Measurements from ENCODE around the gene CRYGA.
"Not testable (repeated sequence)": the region's sequence is repeated elsewhere in the genome, so short reads cannot be mapped to it uniquely, and the experiment has no call there.

The CRYGA gene

GRCh38 chr2:208142925-208143799 is 20.2 kb downstream of the CRYGA start:
- no peak overlapping the region for H3K4me2 ChIP-seq (ENCODE audit: low read length)

GRCh38 chr2:208142240-208142924 is 21.0 kb downstream of the CRYGA start:
- no peaks in the 10 kb centered on the region for H3K4me1 ChIP-seq (ENCODE audit: control insufficient read depth, low read length)
- no peaks in the 10 kb centered on the region for H3K36me3 ChIP-seq (ENCODE audit: control insufficient read depth, low read length)
- no peaks in the 10 kb centered on the region for H3K9me3 ChIP-seq (ENCODE audit: control insufficient read depth, insufficient read depth, low read length)
- H3K27ac ChIP-seq (ENCODE audit: low read depth, low read length), result no peak overlapping the region
- no peaks in the 10 kb centered on the region for H3F3A ChIP-seq (ENCODE audit: control insufficient read depth, insufficient read depth)
- no peak for TF ChIP-seq EZH2phosphoT487 (IDR thresholded peaks at IDR 0.05; ENCODE audit: borderline replicate concordance, low read length)
- no peak for TF ChIP-seq CTCF (IDR thresholded peaks at IDR 0.05; ENCODE audit: low read depth, low read length, poor library complexity, severe bottlenecking)
- no peaks in the 10 kb centered on the region for H3K79me2 ChIP-seq (ENCODE audit: control insufficient read depth, low read length)
- H3K9me2 ChIP-seq (replicated peaks; ENCODE audit: control insufficient read depth, low read length), result no peaks in the 10 kb centered on the region
- no peaks in the 10 kb centered on the region for H4K20me1 ChIP-seq (ENCODE audit: control insufficient read depth, insufficient read depth, low read depth, low read length)
- no peak overlapping the region for H3K4me2 ChIP-seq (ENCODE audit: low read length)
- no peak overlapping the region for H3K4me3 ChIP-seq (ENCODE audit: low read length)
- H3K27me3 ChIP-seq (ENCODE audit: control insufficient read depth, low read length), result no peaks in the 10 kb centered on the region

More at GRCh38 chr2:208142925-208143799, 20.2 kb downstream of the CRYGA start:
- no peaks in the 10 kb centered on the region; the same call in 1 of the 2 replicates for H4K20me1 ChIP-seq (ENCODE audit: control insufficient read depth, insufficient read depth, low read depth, low read length)
- H3K4me3 ChIP-seq (ENCODE audit: low read length), result no peak overlapping the region
- no peaks in the 10 kb centered on the region for H3K9me2 ChIP-seq (replicated peaks; ENCODE audit: control insufficient read depth, low read length)
- no peaks in the 10 kb centered on the region for H3K36me3 ChIP-seq (ENCODE audit: control insufficient read depth, low read length)
- H3K9me3 ChIP-seq (ENCODE audit: control insufficient read depth, insufficient read depth, low read length), result no peaks in the 10 kb centered on the region
- no peaks in the 10 kb centered on the region for H3K4me1 ChIP-seq (ENCODE audit: control insufficient read depth, low read length)
- H3K79me2 ChIP-seq (ENCODE audit: control insufficient read depth, low read length), result no peaks in the 10 kb centered on the region
- no peaks in the 10 kb centered on the region for H3F3A ChIP-seq (ENCODE audit: control insufficient read depth, insufficient read depth)
- no peak for TF ChIP-seq EZH2phosphoT487 (IDR thresholded peaks at IDR 0.05; ENCODE audit: borderline replicate concordance, low read length)
- H3K27me3 ChIP-seq (ENCODE audit: control insufficient read depth, low read length), result no peaks in the 10 kb centered on the region
- no peak overlapping the region for H3K27ac ChIP-seq (ENCODE audit: low read depth, low read length)

- Histone ChIP-seq H3K36me3 (ENCODE audit: control insufficient read depth, low read length) (no peaks in the 10 kb centered on the region), H3K4me3 (ENCODE audit: low read length) (no peak overlapping the region), H3F3A (ENCODE audit: control insufficient read depth, insufficient read depth) (no peaks in the 10 kb centered on the region)
These were observed 23.9 kb downstream of the CRYGA start for GRCh38 chr2:208139447-208139846.

GRCh38 chr2:208138334-208138733 is 25.1 kb downstream of the CRYGA start:
- H3K27me3 ChIP-seq (ENCODE audit: control insufficient read depth, low read length); H4K20me1 ChIP-seq (ENCODE audit: control insufficient read depth, insufficient read depth, low read depth, low read length); H3K79me2 ChIP-seq (ENCODE audit: control insufficient read depth, low read length); H3K36me3 ChIP-seq (ENCODE audit: control insufficient read depth, low read length); H3K9me3 ChIP-seq (ENCODE audit: control insufficient read depth, insufficient read depth, low read length); H3K9me2 ChIP-seq (replicated peaks; ENCODE audit: control insufficient read depth, low read length); H3K4me1 ChIP-seq (ENCODE audit: control insufficient read depth, low read length); H3K4me3 ChIP-seq (ENCODE audit: low read length); H3K4me2 ChIP-seq (ENCODE audit: low read length); H3K27ac ChIP-seq (ENCODE audit: low read depth, low read length); H3F3A ChIP-seq (ENCODE audit: control insufficient read depth, insufficient read depth): not testable (repeated sequence)

More at GRCh38 chr2:208139447-208139846, 23.9 kb downstream of the CRYGA start:
- no peaks in the 10 kb centered on the region for H4K20me1 ChIP-seq (ENCODE audit: control insufficient read depth, insufficient read depth, low read depth, low read length)
- no peaks in the 10 kb centered on the region for H3K79me2 ChIP-seq (ENCODE audit: control insufficient read depth, low read length)
- no peak overlapping the region for H3K4me2 ChIP-seq (ENCODE audit: low read length)
- H3K4me1 ChIP-seq (ENCODE audit: control insufficient read depth, low read length), result no peaks in the 10 kb centered on the region
- no peaks in the 10 kb centered on the region for H3K9me3 ChIP-seq (ENCODE audit: control insufficient read depth, insufficient read depth, low read length)
- no peak overlapping the region for H3K27ac ChIP-seq (ENCODE audit: low read depth, low read length)
- TF ChIP-seq EZH2phosphoT487 (IDR thresholded peaks at IDR 0.05; ENCODE audit: borderline replicate concordance, low read length), result no peak
- no peak for TF ChIP-seq CTCF (IDR thresholded peaks at IDR 0.05; ENCODE audit: low read depth, low read length, poor library complexity, severe bottlenecking)
- H3K9me2 ChIP-seq (replicated peaks; ENCODE audit: control insufficient read depth, low read length), result no peaks in the 10 kb centered on the region
- H3K27me3 ChIP-seq (ENCODE audit: control insufficient read depth, low read length), result no peaks in the 10 kb centered on the region
